HG02588 (cell line): Measurements from ENCODE around the gene DAPL1.

ENCODE experiments used
- ATAC-seq: cut with Tn5 transposase; IDR thresholded peaks from one replicate; pipeline ENCODE4 v1.9.1; 2021; ENCODE audit warnings: mild to moderate bottlenecking, moderate library complexity; ENCODE audit not compliant: unreplicated experiment

Gene DAPL1, protein sequence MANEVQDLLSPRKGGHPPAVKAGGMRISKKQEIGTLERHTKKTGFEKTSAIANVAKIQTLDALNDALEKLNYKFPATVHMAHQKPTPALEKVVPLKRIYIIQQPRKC

DNA sequence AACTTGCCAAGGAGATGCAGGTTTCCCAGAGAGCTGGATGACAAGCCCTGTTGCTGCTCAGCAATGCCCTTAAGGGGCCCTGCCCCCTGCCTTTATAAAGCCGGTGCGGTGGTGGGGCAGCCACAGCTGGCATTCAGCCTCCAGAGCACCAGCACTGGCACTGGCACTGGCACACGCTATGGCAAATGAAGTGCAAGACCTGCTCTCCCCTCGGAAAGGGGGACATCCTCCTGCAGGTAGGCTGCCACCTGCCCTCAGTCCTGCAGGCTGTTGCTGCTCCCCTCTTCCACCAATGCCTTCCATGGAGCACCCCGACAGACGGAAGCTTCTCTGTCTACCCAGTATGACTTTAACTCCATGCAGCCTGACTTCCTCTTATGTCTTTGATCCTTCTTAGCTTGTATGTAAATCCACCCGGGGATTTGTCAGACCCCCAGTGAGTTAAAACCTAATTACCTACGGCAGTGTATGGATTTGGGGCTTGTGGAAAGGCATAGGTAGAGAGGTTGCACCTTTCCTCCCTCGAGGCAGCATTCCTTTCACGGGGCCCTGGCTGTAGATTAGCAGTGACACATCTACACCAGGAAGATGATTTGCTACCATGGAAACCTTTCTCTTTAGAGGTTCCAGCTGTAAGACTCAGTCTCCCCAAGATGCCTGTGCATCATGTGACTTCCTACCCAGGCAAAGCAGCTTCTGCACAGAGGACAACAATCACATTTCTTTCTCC, at the start of gene DAPL1:
Gene DAPL1 (plus strand): TSS at position 123 of the 730 bp plus-strand sequence. CDS start 56 bp downstream, at position 179.
- ATAC-seq = no peak

DNA sequence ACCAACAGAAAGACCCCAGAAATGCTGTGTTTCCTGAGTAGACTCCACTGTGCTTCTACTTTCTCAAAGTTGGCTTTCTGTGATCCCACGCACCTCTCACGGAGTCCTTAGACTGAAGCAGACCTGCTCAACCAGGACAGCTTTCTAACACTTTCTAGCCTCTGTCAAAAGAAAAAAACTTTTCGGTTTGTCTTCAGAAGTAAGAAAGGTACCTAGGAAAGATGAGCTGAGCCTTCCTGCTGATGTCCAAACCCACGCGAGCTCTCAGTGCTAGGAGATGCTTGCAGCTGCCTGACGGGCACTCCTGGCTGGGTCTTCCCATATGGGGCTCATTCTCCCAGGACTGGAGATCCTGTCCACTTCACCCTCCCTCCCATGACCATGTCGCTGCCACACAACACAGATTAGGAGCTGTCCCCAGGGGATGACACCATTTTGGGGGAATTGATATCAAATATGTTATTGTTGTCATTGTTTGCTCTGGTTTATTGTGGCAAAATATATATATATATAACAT, 49.2 kb upstream of the DAPL1 start:
- no peak for ATAC-seq

DNA sequence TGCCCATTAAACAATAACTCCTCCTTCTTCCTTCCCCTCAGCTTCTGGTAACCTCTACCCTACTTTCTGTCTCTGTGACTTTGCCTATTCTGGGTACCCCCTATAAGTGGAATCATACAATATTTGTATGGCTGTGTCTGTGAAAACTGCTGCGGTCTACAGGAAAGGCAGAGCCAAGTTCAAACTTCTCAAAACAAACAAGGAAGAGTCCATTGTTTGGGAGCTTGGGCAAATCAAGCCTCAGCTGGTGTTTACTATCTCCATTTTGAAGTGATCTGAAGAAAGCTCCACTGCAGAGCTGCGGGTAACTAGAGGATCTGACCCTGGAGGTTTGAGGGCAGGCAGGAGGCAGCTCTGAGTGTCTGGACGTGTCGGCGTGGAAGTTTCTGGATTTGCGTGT, 48.6 kb upstream of the DAPL1 start:
- no peak for ATAC-seq

DNA sequence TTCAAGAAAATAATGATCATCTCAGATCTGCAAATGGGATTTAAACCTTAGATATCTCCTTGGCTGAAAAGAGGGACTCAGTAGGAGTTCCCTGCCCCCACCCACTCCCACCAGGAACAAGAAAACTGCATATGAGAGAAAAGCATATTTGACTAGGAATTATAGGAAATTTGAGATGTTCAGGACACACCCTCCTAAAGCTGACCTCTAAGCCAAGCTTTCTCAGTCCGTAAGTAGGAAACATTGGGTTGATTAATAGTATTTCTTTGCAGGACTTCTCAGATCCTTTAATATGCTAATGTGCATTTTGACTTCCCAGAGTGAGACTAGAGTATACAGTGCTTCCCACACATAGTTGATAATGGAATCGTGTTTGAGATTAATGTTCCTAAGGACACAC, 47.8 kb upstream of the DAPL1 start:
- no peak for ATAC-seq

DNA sequence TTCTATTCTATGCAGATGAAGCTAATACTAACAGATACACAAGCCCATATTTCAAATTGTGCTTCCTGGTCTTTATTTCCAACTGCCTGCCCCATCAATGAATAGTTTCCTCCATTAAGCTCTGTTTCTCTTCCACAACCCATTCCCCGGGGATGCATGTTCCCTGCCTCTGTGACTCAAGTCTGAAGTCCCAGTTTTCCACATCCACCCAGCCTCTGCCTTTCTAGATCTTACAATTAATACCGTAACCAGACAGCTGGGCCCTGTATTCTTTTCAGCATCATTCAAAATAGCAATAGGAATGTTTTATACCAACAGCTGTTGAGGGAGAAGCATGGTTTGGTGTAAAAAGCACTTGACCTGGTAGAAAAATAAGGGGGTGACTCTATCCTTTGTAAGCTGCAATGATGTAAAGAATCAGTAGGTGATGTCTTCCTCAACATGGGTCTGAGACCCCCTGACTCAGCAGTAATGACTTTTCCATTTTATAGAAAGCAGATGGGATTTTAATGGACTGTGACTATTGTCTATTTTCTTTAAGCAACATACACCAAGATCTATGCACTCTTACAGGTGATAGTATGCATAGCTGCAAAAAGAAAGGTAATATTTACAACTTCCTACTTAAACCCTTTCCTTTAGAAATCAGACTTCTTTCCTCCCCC, 46.1 kb upstream of the DAPL1 start:
- no peak for ATAC-seq

DNA sequence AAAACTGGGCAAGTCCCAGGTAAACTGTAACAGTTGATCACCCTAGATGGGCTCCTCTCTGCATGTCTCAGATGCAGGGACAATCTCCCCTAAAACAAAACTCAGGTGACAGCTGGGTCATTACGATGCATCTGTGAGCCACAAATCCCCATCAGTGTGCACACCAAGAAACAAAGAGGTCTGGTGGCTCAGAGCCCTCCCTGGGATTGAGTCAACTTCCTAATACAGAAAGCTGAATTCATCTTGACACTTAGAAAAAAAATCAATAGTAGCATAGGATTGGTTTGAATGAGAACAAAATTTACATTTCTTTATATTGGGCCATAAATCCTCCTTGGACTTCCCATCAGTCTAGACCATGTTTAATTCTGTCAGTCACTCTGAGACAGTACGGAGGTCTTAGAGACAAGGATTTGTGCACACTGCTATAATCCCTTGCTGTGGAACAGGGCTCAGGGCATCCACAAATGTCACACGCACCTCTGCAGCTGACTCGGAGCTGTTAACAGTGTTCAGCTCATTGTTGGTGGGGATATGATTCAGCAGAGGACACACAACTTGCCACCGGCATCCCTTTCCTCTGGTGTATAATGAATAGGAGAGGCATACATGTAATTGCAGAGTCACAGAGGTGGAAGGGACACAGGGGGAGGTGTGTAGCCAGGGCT, 44.5 kb upstream of the DAPL1 start:
- no peak for ATAC-seq

DNA sequence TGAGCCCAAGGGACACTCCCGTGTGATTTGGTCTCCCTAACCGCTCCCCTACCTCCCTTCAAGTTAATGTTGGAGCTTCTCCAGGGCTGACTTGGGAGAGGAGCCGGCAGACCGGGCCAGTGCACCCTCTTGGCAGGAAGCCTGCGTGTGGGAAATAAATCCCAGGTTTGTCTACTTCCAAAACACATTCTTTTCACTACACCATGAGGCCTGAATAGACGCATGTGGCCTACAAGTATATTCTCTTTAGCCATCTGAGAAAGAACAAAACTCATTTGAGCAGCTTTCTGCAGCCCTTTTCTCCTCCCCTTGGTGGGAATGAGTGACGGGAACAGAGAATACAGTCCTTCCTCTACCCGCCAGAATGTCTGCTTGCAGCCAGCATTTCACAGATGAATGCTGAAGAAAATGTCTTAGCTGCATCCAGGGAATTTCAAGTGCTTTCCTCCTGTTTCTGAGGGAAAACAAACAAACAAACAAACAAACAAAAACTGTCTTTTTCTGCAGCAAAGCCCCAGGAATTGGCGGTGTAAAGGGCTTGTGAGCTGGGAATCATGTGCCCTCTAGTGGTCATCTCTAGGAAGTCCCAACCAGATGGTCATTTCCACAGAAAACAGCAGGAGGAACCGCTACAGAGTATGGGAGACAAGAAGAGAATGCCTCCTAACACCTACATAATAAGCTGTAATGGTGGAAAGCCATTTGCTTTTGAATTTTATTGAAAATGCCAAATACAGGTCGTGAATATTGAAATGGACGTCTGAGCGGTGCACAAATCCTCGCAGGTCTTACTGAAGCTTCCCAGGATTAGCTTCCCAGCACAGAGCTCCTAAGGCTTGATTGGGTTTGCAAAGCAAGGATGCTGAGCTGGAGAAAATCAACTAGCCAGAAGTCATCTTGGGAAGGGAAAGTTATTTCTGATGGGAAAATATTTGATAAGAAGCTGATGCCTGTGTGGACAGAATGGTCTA, 41.2 kb upstream of the DAPL1 start:
- ATAC-seq = peak; percentile 84

DNA sequence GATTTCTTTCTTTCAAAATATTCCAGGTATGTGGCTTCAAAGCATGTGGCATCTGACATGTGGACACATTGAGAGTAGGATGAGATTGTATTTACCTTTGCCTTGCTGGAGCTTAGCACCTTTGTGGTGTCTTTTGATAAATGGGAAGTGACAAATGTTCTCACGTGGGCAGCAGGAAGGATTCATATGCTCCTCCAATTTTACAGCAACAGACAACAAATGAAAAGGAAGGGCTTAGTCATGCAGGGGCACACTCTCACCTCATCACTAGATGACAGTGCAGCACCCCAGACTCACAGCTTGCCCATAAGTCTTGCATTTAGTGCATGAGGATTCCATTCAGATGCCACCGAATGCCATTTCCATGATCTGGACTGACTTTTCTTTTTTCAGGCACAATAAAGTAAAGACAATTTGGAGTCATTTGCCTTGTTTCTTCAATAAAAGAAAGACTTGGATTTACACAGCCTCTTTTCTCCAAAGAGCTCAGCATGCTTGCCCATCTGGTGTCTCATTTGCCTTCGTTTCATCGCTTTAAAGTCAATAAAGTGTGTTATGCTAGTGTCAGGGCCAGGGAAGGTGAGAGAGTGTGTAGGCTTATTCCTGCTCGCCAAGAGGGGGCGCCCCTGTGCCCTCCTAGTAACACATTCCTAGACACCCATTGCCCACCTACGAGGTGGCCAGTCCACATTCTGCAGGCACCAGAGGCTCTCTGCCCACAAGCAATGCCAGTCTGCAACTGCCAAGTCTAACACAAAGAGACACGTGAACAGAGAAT, 39.6 kb upstream of the DAPL1 start:
- no peak for ATAC-seq

DNA sequence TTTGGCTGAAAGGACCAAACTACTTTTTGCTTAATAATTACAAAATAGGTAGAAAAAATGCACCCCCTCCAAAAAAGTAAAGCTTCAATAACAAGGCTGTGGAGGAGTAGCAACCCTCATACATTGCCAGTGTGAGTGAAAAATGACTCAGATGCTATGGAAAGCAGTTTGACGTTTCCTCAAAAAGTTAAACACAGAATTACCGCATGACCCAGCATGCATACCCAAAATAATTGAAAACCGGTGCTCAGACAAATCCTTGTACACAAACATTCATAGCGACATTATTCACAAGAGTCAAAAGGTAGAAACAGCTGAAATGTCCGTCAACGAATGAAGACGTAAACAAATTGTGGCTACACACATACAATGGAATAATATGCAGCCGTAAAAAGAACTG, 38.8 kb upstream of the DAPL1 start:
- ATAC-seq = no peak

DNA sequence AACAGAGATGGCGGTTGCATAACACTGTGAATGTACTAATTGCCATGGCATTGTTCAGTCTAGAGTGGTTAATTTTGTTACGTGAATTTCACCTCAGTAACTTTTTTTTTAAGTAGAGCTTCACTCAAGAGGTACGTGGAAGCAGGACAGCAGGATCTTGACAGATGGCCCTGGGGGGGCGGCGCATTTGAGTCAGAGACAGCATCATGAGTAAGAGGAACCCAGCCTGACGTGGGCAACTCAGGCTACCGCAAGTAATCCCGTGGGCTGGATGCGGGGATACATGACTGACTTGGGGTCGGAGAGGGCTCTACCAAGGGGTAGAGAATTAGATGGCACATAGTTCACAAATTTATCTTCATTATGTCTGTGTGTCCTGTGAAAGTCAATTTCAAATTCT, 38.1 kb upstream of the DAPL1 start:
- ATAC-seq = no peak

DNA sequence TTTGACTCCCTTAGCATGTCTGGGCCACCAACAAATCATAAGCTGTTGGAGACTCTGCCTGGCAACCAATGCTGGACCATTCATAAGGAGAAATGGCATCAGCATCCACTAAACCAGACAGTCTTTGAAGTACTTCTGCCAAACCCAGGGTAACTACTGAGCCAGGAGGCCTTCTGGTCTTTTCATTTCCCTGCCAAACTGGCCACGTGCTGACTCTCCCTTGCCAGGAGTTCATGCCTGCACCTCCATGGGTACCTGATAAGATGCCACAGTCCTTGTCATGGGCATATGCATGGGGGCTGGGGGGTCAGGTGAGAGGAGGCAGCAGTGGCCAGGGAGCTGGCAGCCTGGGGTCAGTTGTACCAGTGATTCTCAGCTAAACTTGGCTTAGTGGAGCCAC, 34.2 kb upstream of the DAPL1 start:
- ATAC-seq = no peak

DNA sequence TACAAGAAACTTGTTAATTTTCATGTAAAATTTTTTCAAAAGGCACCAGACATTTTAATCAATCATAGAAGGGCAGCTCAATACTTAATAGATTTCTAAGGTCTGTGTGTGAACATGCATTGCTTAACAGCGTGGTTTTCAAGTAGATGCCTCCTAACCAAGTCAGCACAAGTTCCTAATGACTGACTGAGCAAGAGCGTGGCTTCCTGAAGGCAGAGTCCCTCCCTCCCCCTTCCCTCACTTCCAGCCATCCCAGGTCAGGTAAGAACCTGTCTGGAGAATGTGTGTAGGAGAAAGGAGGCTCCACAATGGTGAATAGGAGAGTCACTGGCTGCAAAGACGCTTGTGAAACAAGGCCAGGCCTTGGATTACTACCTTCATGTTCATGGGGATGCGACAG, 33.5 kb upstream of the DAPL1 start:
- ATAC-seq = no peak

DNA sequence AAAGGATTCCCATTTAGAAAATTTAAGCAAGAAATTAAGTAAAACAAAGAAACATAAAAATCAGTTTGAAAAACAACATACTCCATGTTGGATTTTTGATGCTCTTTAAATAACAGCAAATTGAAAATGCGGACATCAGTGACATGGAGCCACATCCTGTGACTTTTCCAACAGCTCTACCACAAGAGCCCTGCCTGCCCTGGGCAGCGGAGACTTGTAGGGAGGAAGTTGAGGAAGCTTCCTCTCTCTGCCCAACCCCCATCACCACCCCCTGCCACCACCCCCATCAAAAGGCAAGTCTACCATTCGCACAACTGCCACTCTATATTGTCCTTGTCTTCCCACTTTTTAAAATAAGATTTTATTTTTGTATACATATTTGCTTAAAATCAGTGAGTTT, 32.8 kb upstream of the DAPL1 start:
- no peak for ATAC-seq

DNA sequence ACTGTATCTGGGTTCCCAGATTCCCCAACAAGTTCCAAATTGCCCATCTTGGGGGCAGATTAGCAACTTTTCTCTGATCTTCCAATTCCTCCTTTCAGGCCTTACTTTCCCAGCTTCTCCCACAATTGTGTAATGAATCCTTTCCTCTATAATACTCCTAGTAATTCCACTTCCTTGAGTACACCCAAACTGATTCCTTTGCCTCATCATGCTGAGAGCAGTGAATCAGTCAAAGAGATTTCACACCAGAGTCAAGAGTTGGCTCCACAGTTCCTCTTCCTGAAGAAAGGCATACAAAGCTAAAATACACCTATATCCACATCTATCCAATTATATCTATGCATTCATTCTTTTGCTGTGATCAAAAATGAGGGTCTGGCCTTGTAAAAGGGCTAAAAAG, 28.6 kb upstream of the DAPL1 start:
- ATAC-seq = no peak

DNA sequence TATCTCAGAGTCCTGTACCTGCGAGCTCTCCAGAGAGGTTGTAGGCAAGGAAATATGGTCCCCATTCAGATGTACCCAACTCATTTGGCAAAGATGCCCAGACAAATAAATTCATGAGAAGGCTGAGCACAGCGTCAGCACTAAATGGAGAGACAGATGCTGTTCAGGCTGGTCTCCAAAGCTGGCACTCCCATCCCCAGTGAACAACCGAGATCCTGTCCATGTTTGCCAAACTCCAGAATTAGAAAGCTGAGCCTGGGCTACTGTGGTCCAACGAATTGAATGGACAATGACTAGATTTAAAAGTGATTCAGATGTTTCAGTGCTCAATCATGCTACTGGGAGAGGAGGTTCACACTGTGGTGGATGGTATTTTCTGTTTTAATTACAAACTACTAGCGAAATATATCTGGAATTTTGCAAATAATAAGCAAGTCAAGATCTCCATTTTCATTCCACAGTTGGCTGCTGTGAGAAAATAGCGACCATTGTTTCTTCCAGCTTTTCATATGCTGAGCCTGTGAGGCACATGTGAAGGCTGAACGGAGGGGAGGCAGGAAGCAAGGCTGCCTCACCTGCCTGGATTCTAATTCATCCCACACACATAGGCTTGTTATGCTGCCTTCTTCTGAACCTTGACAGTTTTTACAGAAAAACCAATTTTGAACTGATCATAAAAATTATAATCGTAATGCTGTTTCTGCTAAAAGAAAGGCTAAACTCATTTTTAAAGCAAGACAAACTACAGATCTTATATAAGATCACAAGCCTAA, 22.6 kb upstream of the DAPL1 start:
- no peak for ATAC-seq

DNA sequence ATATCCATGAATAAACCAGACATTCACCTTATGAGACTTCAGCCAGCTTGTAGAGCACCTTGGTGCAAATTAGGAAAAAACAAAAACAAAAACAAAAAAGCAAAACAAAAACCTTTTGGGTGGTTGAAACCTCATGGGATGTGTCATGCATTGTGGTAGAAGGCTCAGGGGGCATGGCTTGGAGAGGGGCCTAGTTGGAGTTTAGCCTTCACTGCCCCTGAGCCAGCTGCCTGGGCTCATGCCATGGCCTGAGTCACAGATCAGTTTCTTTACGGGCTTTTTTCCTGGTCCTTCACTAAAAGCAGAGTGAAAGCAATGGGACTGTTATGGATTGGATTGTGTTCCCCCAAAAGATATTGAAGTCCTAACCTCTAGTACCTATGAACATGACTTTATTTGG, 22.0 kb upstream of the DAPL1 start:
- ATAC-seq = no peak

DNA sequence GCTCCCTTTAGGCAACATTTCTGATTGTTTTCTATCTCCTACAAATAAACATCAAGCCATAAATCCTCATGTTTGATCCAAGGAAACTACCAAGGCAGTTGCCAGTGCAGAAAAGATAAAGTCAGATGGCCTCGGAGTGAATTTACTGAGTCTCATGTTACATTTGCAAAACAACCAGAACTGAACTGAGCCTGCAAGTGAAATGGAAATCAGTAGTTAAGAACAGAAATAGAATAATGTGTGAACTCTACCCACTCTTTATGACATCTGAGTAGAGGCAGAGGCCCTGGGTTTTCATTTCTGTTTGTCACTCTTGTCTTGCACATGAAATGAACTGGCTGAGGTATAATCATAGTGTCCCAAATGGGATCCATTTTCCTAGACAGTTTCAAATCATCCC, 20.4 kb upstream of the DAPL1 start:
- no peak for ATAC-seq

DNA sequence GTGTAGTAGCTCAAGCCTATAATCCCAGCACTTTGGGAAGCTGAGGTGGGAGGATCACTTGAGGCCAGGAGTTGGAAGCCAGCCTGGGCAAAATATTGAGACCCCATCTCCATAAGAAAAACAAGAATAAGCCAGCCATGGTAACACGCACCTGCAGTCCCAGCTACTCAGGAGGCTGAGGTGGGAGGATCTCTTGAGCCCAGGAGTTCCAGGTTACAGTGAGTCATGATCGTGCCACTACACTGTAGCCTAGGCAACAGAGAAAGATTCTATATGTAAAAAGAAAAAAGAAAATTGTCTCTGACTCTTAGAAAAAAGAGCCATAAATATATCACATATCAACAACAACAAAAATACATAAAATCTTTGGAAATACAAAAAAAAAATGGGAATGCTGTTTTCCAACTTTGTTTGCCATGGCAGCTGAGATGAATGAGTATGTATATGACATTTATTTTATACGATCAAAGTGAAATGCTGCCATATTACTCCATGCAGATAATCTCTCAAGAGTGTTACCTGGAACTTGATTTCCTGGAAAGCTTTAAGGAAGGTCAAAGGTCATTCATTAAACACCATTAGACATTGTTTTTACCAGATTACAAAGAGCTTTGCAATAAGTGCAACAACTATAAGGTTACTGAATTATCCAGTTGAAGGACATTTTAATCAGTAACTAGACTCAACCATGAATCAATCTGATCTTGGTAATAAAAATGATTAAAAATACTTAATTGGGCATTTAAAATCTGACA, 19.7 kb upstream of the DAPL1 start:
- no peak for ATAC-seq
